GM23338 (cell line): ENCODE measurements around the gene MRTFA.

Source experiments
- CTCF ChIP-seq, 2 experiments: fragments of 200-600 bp in 1 of 2; sonication (generic) in 1 of 2; conservative IDR thresholded peaks; 2 replicates each; pipeline versions ENCODE4 v1.5.1 to v1.6.1; 2016 to 2017; ENCODE audit warnings: antibody characterized with exemption in 2 of 2, low read depth in 2 of 2, mild to moderate bottlenecking in 2 of 2, moderate library complexity in 1 of 2
- ETS1 ChIP-seq: IDR thresholded peaks from 2 replicates; pipeline ENCODE4 v1.6.1; 2016; ENCODE audit warnings: antibody characterized with exemption
- EZH2 ChIP-seq: fragments of 200-600 bp; sonication (generic); IDR thresholded peaks from one replicate; pipeline ENCODE4 v1.8.0; 2017; ENCODE audit warnings: antibody characterized with exemption, mild to moderate bottlenecking, low read depth; ENCODE audit not compliant: unreplicated experiment
- EZH2phosphoT487 ChIP-seq: fragments of 200-600 bp; sonication (generic); IDR thresholded peaks from one replicate; pipeline ENCODE4 v1.8.1; 2018; ENCODE audit warnings: antibody characterized with exemption; ENCODE audit not compliant: unreplicated experiment
- ZNF331 ChIP-seq: fragments of 250-450 bp; sonication (Bioruptor Pico); IDR thresholded peaks from 2 replicates; pipeline ENCODE4 v1.5.0; 2020; ENCODE audit warnings: low read depth, mild to moderate bottlenecking, moderate library complexity

DNA sequence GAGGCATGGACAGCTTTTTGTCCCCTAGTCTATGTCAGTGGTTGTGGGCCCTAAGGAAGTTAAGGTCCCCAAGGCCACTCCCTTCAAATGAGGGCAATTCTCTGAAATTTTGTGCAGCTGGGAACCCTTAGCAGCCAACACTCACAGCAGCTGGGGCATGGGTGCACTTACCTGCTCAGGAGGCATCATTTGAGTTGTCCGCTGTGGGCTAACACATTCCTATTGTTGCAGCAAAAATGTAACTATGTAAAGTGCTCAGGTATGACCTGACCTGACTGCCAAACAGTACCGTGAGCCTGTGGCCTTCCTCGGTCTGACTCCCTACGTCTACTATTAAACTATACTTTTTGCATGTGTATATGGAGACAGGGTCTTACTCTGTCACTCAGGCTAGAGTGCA, 5.8 kb upstream of the MRTFA start:
- TF ChIP-seq CTCF (conservative IDR thresholded peaks at IDR 0.05; ENCODE audit: low read depth in 2 of 2) (no peak), EZH2 (no peak), EZH2phosphoT487 (no peak), ETS1 (no peak), ZNF331 (CRISPR knock-in tag) (no peak)
